Colonic mucosa (tissue), 4 donors: ENCODE measurements around the gene USP10. TPM values are rescaled to one million over a fixed set of nuclear protein-coding genes. Genes with fewer than 3 reads are reported as not detected.

Source experiments
- DNase-seq: peaks from one replicate; pipeline ENCODE4 v3.0.0-alpha.2; 2020
- H3K27ac ChIP-seq: fragments of 200-600 bp; one replicate; pipeline ENCODE4 v1.8.0; 2021
- H3K27me3 ChIP-seq: fragments of 200-600 bp; one replicate; pipeline ENCODE4 v1.8.0; 2021
- H3K36me3 ChIP-seq: fragments of 200-600 bp; one replicate; pipeline ENCODE4 v1.8.0; 2021
- H3K4me1 ChIP-seq: fragments of 200-600 bp; one replicate; pipeline ENCODE4 v1.8.0; 2021; ENCODE audit warnings: mild to moderate bottlenecking
- H3K4me3 ChIP-seq: fragments of 200-600 bp; one replicate; pipeline ENCODE4 v1.8.0; 2021
- H3K9ac ChIP-seq, 2 donors: one replicate each; pipeline ENCODE4 v1.7.0; 2013; ENCODE audit warnings: control low read depth in 2 of 2, low read depth in 2 of 2, low read length in 2 of 2
- H3K9me3 ChIP-seq: fragments of 200-600 bp; one replicate; pipeline ENCODE4 v1.8.0; 2021
- intact Hi-C: fragments of 100-400 bp; cut with DNase I; formaldehyde crosslinking; loops from one replicate; pipeline ENCODE4 v1.14.1; 2022
- total RNA-seq, 2 donors: library from RNA; stranded (reverse); fragmentation: NEBNext Ultra II Directional in 1 of 2; extraction: Animal tissue kit (Norgen Biotek cat#: 25700) in 1 of 2; gene quantifications; one replicate each; pipeline ENCODE4 v1.2.1, GENCODE V29; 2021
- TF ChIP-seq, protein P1 (sequence below): fragments of 200-600 bp; IDR thresholded peaks from one replicate; pipeline ENCODE4 v1.8.0; 2022; ENCODE audit warnings: antibody characterized with exemption, mild to moderate bottlenecking
- donor health status: healthy.
- donor health status: DM: no; HTN: no; CAD: no.
- donor health status: DM: no; HTN: no; CAD: no.

Gene USP10
- total RNA-seq, 2 donors from 2014 or later, result 70.0 to 88.2 TPM

- TF ChIP-seq, protein P1, sequence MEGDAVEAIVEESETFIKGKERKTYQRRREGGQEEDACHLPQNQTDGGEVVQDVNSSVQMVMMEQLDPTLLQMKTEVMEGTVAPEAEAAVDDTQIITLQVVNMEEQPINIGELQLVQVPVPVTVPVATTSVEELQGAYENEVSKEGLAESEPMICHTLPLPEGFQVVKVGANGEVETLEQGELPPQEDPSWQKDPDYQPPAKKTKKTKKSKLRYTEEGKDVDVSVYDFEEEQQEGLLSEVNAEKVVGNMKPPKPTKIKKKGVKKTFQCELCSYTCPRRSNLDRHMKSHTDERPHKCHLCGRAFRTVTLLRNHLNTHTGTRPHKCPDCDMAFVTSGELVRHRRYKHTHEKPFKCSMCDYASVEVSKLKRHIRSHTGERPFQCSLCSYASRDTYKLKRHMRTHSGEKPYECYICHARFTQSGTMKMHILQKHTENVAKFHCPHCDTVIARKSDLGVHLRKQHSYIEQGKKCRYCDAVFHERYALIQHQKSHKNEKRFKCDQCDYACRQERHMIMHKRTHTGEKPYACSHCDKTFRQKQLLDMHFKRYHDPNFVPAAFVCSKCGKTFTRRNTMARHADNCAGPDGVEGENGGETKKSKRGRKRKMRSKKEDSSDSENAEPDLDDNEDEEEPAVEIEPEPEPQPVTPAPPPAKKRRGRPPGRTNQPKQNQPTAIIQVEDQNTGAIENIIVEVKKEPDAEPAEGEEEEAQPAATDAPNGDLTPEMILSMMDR, result no peak
- DNase-seq, result no peak
- H3K9ac ChIP-seq, result no peak overlapping the region
- no peaks in the 10 kb centered on the region for H3K9me3 ChIP-seq
- no peak overlapping the region for H3K4me3 ChIP-seq
- H3K36me3 ChIP-seq, result no peaks in the 10 kb centered on the region
- intact Hi-C loops, result no loop called here
- no peaks in the 10 kb centered on the region for H3K27me3 ChIP-seq
- H3K4me1 ChIP-seq, result peaks cover 27% of the 10 kb centered on the region
- no peak overlapping the region for H3K27ac ChIP-seq
These were observed 3.9 kb downstream of the USP10 start for GRCh38 chr16:84703681-84704080.

DNA sequence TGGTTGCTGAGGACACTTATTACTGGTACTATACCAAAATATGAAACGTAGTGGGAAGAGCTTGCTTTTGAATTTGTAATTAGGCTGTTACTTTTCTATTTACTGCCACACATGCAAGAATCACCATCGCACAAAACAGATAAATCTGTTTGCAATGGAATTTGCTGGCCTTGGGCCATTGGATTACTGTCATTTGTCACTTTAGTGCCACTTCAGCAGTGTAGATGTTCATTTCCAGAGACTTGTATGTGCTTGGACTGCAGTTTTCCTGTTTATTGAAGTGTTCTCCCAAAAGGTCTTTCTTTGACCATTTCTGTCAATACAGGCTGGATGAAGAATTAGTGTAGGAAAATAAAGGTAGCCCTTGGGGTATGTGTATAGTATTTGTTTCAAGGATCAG is 4.5 kb downstream of the USP10 start:
- DNase-seq, result no peak
- no peaks in the 10 kb centered on the region for H3K36me3 ChIP-seq
- no peaks in the 10 kb centered on the region for H3K27me3 ChIP-seq
- H3K4me1 ChIP-seq, result peaks cover 24% of the 10 kb centered on the region
- TF ChIP-seq, protein P1, result no peak
- no peak overlapping the region for H3K4me3 ChIP-seq
- intact Hi-C loops, result no loop called here
- H3K27ac ChIP-seq, result no peak overlapping the region
- no peaks in the 10 kb centered on the region for H3K9me3 ChIP-seq
- H3K9ac ChIP-seq, result no peak overlapping the region

GRCh38 chr16:84706856-84707255 is 7.1 kb downstream of the USP10 start:
- H3K4me3 ChIP-seq, result no peak overlapping the region
- no peaks in the 10 kb centered on the region for H3K9me3 ChIP-seq
- no peak overlapping the region for H3K9ac ChIP-seq
- H3K27me3 ChIP-seq, result no peaks in the 10 kb centered on the region
- TF ChIP-seq, protein P1, result no peak
- intact Hi-C loops, result no loop called here
- DNase-seq, result no peak
- H3K27ac ChIP-seq, result no peak overlapping the region
- peaks cover 18% of the 10 kb centered on the region for H3K4me1 ChIP-seq
- no peaks in the 10 kb centered on the region for H3K36me3 ChIP-seq

- intact Hi-C loops, result no loop called here
These were observed 9.8 kb downstream of the USP10 start for GRCh38 chr16:84709609-84710008.

GRCh38 chr16:84710686-84711085 is 10.9 kb downstream of the USP10 start:
- H3K4me1 ChIP-seq, result no peaks in the 10 kb centered on the region
- H3K9ac ChIP-seq, result no peak overlapping the region
- H3K27ac ChIP-seq, result no peak overlapping the region
- TF ChIP-seq, protein P1, result no peak
- no peak for DNase-seq
- intact Hi-C loops, result no loop called here
- H3K9me3 ChIP-seq, result no peaks in the 10 kb centered on the region
- no peak overlapping the region for H3K4me3 ChIP-seq
- no peaks in the 10 kb centered on the region for H3K36me3 ChIP-seq
- no peaks in the 10 kb centered on the region for H3K27me3 ChIP-seq

More at GRCh38 chr16:84709609-84710008, 9.8 kb downstream of the USP10 start:
- no peaks in the 10 kb centered on the region for H3K36me3 ChIP-seq
- H3K9me3 ChIP-seq, result no peaks in the 10 kb centered on the region
- H3K27me3 ChIP-seq, result no peaks in the 10 kb centered on the region
- H3K4me1 ChIP-seq, result peaks cover 8% of the 10 kb centered on the region
- TF ChIP-seq, protein P1, result no peak
- no peak for DNase-seq
- no peak overlapping the region for H3K27ac ChIP-seq
- H3K4me3 ChIP-seq, result no peak overlapping the region
- H3K9ac ChIP-seq, result no peak overlapping the region
